WI38 (cell line): Measurements from ENCODE around the gene DDRGK1.

Experiments used
- H3K4me3 ChIP-seq: 2 replicates; pipeline ENCODE4 v1.5.1; 2011; ENCODE audit warnings: low read depth, mild to moderate bottlenecking, control low read depth, low read length
- CTCF ChIP-seq: IDR thresholded peaks from 2 replicates; pipeline ENCODE4 v1.5.1; 2012; ENCODE audit warnings: low read depth, mild to moderate bottlenecking, control low read depth, low read length

DDRGK1 gene

GRCh38 chr20:3233131-3233990 is 28.9 kb upstream of the DDRGK1 start:
- no peak for TF ChIP-seq CTCF

GRCh38 chr20:3231889-3232588 is 27.6 kb upstream of the DDRGK1 start:
- no peak for TF ChIP-seq CTCF
- H3K4me3 ChIP-seq, result no peak overlapping the region

More at GRCh38 chr20:3233131-3233990, 28.9 kb upstream of the DDRGK1 start:
- H3K4me3 ChIP-seq, result no peak overlapping the region

- no peak overlapping the region for H3K4me3 ChIP-seq
- TF ChIP-seq CTCF, result no peak
Observed at GRCh38 chr20:3231116-3231515, 26.6 kb upstream of the DDRGK1 start.

GRCh38 chr20:3229798-3230197 is 25.3 kb upstream of the DDRGK1 start:
- H3K4me3 ChIP-seq, result no peak overlapping the region
- TF ChIP-seq CTCF, result no peak

GRCh38 chr20:3229158-3229557 is 24.7 kb upstream of the DDRGK1 start:
- no peak for TF ChIP-seq CTCF
- no peak overlapping the region for H3K4me3 ChIP-seq

- no peak overlapping the region for H3K4me3 ChIP-seq
- no peak for TF ChIP-seq CTCF
Observed at GRCh38 chr20:3228750-3229032, 24.2 kb upstream of the DDRGK1 start.
